Thymus (tissue), 11 donors: ENCODE measurements around the gene HOXC12. TPM values are rescaled to one million over a fixed set of nuclear protein-coding genes. Genes with fewer than 3 reads are reported as not detected.

Experiments
- DNase-seq, 9 donors: peaks; one replicate each; pipeline ENCODE4 v3.0.0-alpha.2; 2013; ENCODE audit warnings: low spot score in 9 of 9, low read depth in 6 of 9, missing footprints in 1 of 9
- H3K27ac ChIP-seq, 2 donors: one replicate each; pipeline ENCODE4 v1.5.1; 2013; ENCODE audit warnings: control low read depth in 1 of 2, low read depth in 1 of 2, low read length in 1 of 2, mild to moderate bottlenecking in 1 of 2, moderate library complexity in 1 of 2
- H3K27me3 ChIP-seq, 2 donors: one replicate each; pipeline ENCODE4 v1.5.1; 2013; ENCODE audit warnings: low read length in 1 of 2; ENCODE audit not compliant: control insufficient read depth in 2 of 2, insufficient read depth in 1 of 2
- H3K36me3 ChIP-seq, 2 donors: one replicate each; pipeline ENCODE4 v1.5.1; 2013; ENCODE audit warnings: low read length in 1 of 2, mild to moderate bottlenecking in 1 of 2, moderate library complexity in 1 of 2; ENCODE audit not compliant: control insufficient read depth in 2 of 2, insufficient read depth in 2 of 2
- H3K4me1 ChIP-seq, 2 donors: one replicate each; pipeline ENCODE4 v1.5.1; 2013; ENCODE audit warnings: low read length in 2 of 2; ENCODE audit not compliant: control insufficient read depth in 2 of 2, insufficient read depth in 2 of 2
- H3K4me3 ChIP-seq, 2 donors: one replicate each; pipeline ENCODE4 v1.5.1; 2013; ENCODE audit warnings: low read length in 2 of 2, control low read depth in 1 of 2, mild to moderate bottlenecking in 1 of 2
- H3K9me3 ChIP-seq, 2 donors: one replicate each; pipeline ENCODE4 v1.5.1; 2013; ENCODE audit warnings: low read length in 1 of 2, mild to moderate bottlenecking in 1 of 2; ENCODE audit not compliant: control insufficient read depth in 2 of 2, insufficient read depth in 1 of 2
- WGBS: extraction: QIAGEN DNeasy Blood & Tissue Kit; methylation state at CpG from one replicate; pipeline ENCODE4 v1.1.7; 2013; 5-methylcytosine and 5-hydroxymethylcytosine counted together
- polyA plus RNA-seq: library from polyadenylated mRNA; stranded (reverse); fragments of 200-250 nt; gene quantifications from one replicate; pipeline ENCODE4 v1.2.3, GENCODE V29; 2013
- total RNA-seq: library from RNA; stranded (reverse); fragments of 120-200 nt; gene quantifications from one replicate; pipeline ENCODE4 v1.2.4, GENCODE V29; 2013
- donor health status: healthy.

Gene HOXC12
- total and polyA plus RNA-seq, 2 donors, result 0.05 to 0.07 TPM

GRCh38 chr12:53968214-53969127, 13.8 kb downstream of the HOXC12 start:
- WGBS, result 14% methylated on average over 24 of the region's 24 CpGs
- DNase-seq, result no peak
- no peak overlapping the region for H3K4me3 ChIP-seq

DNA sequence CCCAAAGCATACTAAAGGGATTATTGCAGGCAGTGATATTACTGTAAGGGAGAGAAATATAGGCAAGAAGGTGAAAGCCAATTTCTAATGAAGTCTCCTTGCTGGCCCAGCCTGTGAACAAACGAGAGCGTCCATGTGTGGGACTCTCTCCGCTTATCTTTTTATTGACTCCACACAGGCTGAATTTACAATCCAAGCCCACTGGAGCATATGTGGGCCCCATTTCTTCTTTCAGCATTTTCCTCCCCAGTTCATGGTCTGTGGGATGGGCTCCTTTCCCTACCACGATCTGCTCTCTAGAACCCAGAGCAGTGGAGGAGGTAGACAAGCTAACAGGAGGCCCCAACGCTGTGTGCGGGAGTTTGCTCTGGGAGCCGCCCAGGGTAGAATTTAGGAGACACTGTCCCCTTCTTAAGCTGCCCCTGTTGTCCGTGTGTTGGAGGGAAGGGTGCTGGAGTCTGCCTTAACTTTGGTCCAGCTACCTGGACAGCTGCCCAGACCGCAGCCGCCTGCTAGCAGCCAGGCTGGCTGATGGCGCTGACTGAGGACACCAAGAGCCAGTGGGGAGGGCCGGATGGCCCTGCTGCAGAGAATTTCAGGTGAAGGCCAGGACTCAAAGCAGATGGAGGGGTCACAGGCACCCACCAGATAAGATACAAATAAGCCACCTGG, 15.0 kb downstream of the HOXC12 start:
- Histone ChIP-seq H3K4me3 (no peak overlapping the region), H3K27me3 (peaks cover 85 to 100% of the 10 kb centered on the region in 2 donors), H3K27ac (no peak overlapping the region), H3K36me3 (no peaks in the 10 kb centered on the region), H3K9me3 (peaks cover 0 to 10% of the 10 kb centered on the region in 2 donors), H3K4me1 (no peaks in the 10 kb centered on the region)
- WGBS, result 22% methylated on average over 12 of the region's 12 CpGs
- no peak for DNase-seq

More at GRCh38 chr12:53968214-53969127, 13.8 kb downstream of the HOXC12 start:
- H3K9me3 ChIP-seq, result peaks cover 0 to 4% of the 10 kb centered on the region in 2 donors
- H3K4me1 ChIP-seq, result no peaks in the 10 kb centered on the region
- H3K36me3 ChIP-seq, result no peaks in the 10 kb centered on the region
- H3K27ac ChIP-seq, result no peak overlapping the region
- H3K27me3 ChIP-seq, result peaks cover 81 to 100% of the 10 kb centered on the region in 2 donors

- peaks cover 0 to 12% of the 10 kb centered on the region in 2 donors for H3K9me3 ChIP-seq
- H3K27me3 ChIP-seq, result peaks cover 88 to 100% of the 10 kb centered on the region in 2 donors
- no peaks in the 10 kb centered on the region for H3K4me1 ChIP-seq
- 23% methylated on average over 4 of the region's 4 CpGs for WGBS
- H3K4me3 ChIP-seq, result no peak overlapping the region
- H3K27ac ChIP-seq, result no peak overlapping the region
- no peak for DNase-seq
- H3K36me3 ChIP-seq, result no peaks in the 10 kb centered on the region
Observed at GRCh38 chr12:53970451-53970850, 15.7 kb downstream of the HOXC12 start.

DNA sequence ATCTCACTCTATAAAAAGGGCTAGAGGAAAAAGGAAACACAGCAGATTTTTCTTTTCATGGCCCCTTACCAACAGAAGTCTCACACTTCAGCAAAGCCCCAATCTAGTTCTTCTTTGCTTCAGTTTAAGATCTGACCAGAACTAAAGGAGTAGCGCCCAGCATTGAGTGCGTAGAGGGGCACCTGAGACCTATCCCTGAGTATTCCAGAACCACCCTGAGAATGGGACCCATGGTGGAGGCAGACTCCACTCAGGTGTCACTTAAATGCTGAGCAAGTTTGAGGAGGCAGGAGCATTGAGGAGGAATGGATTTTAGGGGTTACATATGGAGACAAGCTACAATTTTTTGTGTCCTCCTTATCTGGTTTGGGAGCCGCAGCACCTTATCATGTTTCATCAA, 16.4 kb downstream of the HOXC12 start:
- H3K4me3 ChIP-seq, result no peak overlapping the region
- no peaks in the 10 kb centered on the region for H3K4me1 ChIP-seq
- DNase-seq, result no peak
- peaks cover 0 to 16% of the 10 kb centered on the region in 2 donors for H3K9me3 ChIP-seq
- WGBS, result 71% methylated on average over 3 of the region's 3 CpGs
- peaks cover 87 to 100% of the 10 kb centered on the region in 2 donors for H3K27me3 ChIP-seq
- no peak overlapping the region for H3K27ac ChIP-seq
- no peaks in the 10 kb centered on the region for H3K36me3 ChIP-seq

DNA sequence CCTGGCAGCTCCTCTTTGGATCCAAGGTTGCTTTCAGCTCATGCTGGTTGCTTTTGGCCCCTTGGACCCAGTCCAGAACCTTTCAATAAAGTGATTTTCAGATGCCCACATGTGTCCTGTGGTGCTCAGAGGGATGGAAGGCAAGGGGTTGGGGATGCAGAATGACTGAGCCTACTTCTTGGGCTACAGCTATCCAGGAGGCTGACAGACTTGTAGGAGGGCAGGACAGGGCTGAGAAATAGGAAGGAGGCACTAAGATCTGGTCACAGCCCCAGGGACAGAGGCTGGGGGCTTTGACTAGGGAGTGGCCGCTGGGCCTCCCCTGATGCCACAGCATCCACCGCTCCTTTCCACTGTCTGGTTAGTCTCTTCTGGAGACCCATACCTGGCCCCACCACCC, 17.0 kb downstream of the HOXC12 start:
- no peak for DNase-seq
- no peak overlapping the region for H3K4me3 ChIP-seq
- no peak overlapping the region for H3K27ac ChIP-seq
- peaks cover 0 to 16% of the 10 kb centered on the region in 2 donors for H3K9me3 ChIP-seq
- peaks cover 87 to 100% of the 10 kb centered on the region in 2 donors for H3K27me3 ChIP-seq
- 27% methylated on average over 2 of the region's 2 CpGs for WGBS
- H3K4me1 ChIP-seq, result no peaks in the 10 kb centered on the region
- H3K36me3 ChIP-seq, result no peaks in the 10 kb centered on the region

- peaks cover 0 to 16% of the 10 kb centered on the region in 2 donors for H3K9me3 ChIP-seq
- H3K36me3 ChIP-seq, result no peaks in the 10 kb centered on the region
- H3K4me3 ChIP-seq, result no peak overlapping the region
- no peaks in the 10 kb centered on the region for H3K4me1 ChIP-seq
- no peak overlapping the region for H3K27ac ChIP-seq
- peaks cover 87 to 100% of the 10 kb centered on the region in 2 donors for H3K27me3 ChIP-seq
- no peak for DNase-seq
- 31% methylated on average over 9 of the region's 9 CpGs for WGBS
Observed at GRCh38 chr12:53972152-53972702, 17.5 kb downstream of the HOXC12 start.

DNA sequence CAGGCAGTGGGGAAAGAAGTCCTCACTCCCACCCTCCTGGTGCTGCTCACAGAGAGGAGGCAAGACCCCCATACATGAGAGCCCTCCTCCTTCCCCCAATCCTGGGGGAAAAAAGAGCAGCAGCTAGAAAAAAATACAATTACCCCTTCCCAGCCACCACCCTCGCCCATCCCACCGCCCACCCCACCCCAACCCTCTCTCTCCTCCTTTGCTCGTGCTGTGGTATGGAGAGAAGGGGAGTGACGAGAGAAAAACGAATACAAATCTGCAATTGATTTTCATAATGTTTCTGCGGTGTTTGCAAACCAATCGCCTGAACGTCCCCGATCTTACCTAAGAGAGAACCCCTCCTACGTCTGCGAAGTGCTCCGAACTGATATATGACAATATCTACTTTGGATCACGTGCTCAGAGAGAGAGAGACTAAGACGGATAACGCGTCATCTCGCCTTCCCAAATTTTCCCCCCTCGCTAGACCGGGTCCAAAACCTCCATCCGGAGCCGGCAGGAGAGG, 18.1 kb downstream of the HOXC12 start, which contains the start of gene HOXC11:
Gene HOXC11 (plus strand): TSS at position 405 of the 514 bp plus-strand sequence. CDS start 116 bp downstream, outside the sequence.
- Histone ChIP-seq H3K4me1 (no peaks in the 10 kb centered on the region), H3K9me3 (peaks cover 0 to 16% of the 10 kb centered on the region in 2 donors), H3K27me3 (peaks cover 87 to 100% of the 10 kb centered on the region in 2 donors), H3K36me3 (no peaks in the 10 kb centered on the region), H3K27ac (no peak within 1 kb of the TSS), H3K4me3 (no peak within 1 kb of the TSS)
- WGBS, result 8% methylated on average over 21 of the region's 21 CpGs
- DNase-seq, result no peak

DNA sequence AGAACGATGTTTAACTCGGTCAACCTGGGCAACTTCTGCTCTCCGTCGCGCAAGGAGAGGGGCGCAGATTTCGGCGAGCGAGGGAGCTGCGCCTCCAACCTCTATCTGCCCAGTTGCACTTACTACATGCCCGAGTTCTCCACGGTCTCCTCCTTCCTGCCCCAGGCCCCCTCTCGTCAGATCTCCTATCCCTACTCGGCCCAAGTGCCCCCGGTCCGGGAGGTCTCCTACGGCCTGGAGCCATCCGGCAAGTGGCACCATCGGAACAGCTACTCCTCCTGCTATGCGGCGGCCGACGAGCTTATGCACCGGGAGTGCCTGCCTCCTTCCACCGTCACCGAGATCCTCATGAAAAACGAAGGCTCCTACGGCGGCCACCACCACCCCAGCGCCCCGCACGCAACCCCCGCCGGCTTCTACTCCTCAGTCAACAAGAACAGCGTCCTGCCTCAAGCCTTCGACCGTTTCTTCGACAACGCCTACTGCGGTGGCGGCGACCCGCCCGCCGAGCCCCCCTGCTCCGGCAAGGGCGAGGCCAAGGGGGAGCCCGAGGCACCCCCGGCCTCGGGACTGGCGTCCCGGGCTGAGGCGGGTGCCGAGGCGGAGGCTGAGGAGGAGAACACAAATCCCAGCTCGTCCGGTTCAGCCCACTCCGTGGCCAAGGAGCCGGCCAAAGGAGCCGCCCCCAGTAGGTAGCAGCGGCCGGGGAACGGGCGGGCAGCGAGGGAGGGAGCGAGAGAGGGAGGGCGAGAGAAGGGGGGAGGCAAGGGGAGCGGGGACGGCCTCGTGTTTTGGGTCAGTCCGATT, 18.7 kb downstream of the HOXC12 start:
- H3K4me1 ChIP-seq, result no peaks in the 10 kb centered on the region
- no peak overlapping the region for H3K27ac ChIP-seq
- DNase-seq, result no peak
- H3K36me3 ChIP-seq, result no peaks in the 10 kb centered on the region
- no peak overlapping the region for H3K4me3 ChIP-seq
- H3K9me3 ChIP-seq, result peaks cover 0 to 16% of the 10 kb centered on the region in 2 donors
- peaks cover 86 to 100% of the 10 kb centered on the region in 2 donors for H3K27me3 ChIP-seq
- 5% methylated on average over 70 of the region's 71 CpGs for WGBS
